Measurements from ENCODE around the gene BICD1.
A peak's percentile ranks its signal among the peaks of the same experiment; 100 is the strongest.

Gene BICD1

GRCh38 chr12:32102234-32102633, 4.4 kb upstream of the BICD1 start:
- H3K27ac Mint-ChIP-seq: no peak overlapping the region
- no peaks in the 10 kb centered on the region for H3K27me3 Mint-ChIP-seq (ENCODE audit: low read depth)
- TF ChIP-seq, protein P1, sequence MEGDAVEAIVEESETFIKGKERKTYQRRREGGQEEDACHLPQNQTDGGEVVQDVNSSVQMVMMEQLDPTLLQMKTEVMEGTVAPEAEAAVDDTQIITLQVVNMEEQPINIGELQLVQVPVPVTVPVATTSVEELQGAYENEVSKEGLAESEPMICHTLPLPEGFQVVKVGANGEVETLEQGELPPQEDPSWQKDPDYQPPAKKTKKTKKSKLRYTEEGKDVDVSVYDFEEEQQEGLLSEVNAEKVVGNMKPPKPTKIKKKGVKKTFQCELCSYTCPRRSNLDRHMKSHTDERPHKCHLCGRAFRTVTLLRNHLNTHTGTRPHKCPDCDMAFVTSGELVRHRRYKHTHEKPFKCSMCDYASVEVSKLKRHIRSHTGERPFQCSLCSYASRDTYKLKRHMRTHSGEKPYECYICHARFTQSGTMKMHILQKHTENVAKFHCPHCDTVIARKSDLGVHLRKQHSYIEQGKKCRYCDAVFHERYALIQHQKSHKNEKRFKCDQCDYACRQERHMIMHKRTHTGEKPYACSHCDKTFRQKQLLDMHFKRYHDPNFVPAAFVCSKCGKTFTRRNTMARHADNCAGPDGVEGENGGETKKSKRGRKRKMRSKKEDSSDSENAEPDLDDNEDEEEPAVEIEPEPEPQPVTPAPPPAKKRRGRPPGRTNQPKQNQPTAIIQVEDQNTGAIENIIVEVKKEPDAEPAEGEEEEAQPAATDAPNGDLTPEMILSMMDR (IDR thresholded peaks at IDR 0.05; ENCODE audit: unreplicated experiment in 3 of 3): no peak
- H3K36me3 Mint-ChIP-seq (ENCODE audit: low read depth): no peaks in the 10 kb centered on the region
- H3K9me3 Mint-ChIP-seq: no peaks in the 10 kb centered on the region
- no peak overlapping the region for H3K4me3 Mint-ChIP-seq
- H3K4me1 Mint-ChIP-seq: peaks cover 11% of the 10 kb centered on the region

- H3K4me3 Mint-ChIP-seq: peak overlapping the region; percentile 57 to 76 (median 71)
- H3K27me3 Mint-ChIP-seq (ENCODE audit: low read depth): no peaks in the 10 kb centered on the region
- H3K27ac Mint-ChIP-seq: peak overlapping the region in 2 of 3 experiments; percentile 37 to 40
- no peaks in the 10 kb centered on the region for H3K9me3 Mint-ChIP-seq
- H3K36me3 Mint-ChIP-seq (ENCODE audit: low read depth): no peaks in the 10 kb centered on the region
- TF ChIP-seq, protein P1 (IDR thresholded peaks at IDR 0.05; ENCODE audit: unreplicated experiment in 3 of 3): no peak
- H3K4me1 Mint-ChIP-seq: peaks cover 24% of the 10 kb centered on the region
These were observed 1.9 kb upstream of the BICD1 start for GRCh38 chr12:32104572-32105355.

- H3K4me3 Mint-ChIP-seq: peak overlapping the region; percentile 86 to 90 (median 90)
- H3K27ac Mint-ChIP-seq: peak overlapping the region; percentile 83 to 94 (median 88)
- TF ChIP-seq, protein P1 (IDR thresholded peaks at IDR 0.05; ENCODE audit: unreplicated experiment in 3 of 3): no peak
- H3K27me3 Mint-ChIP-seq (ENCODE audit: low read depth): no peaks in the 10 kb centered on the region
- H3K36me3 Mint-ChIP-seq (ENCODE audit: low read depth): no peaks in the 10 kb centered on the region
- peaks cover 29% of the 10 kb centered on the region for H3K4me1 Mint-ChIP-seq
- H3K9me3 Mint-ChIP-seq: no peaks in the 10 kb centered on the region
These were observed 596 bp upstream of the BICD1 start for GRCh38 chr12:32105986-32106516.

DNA sequence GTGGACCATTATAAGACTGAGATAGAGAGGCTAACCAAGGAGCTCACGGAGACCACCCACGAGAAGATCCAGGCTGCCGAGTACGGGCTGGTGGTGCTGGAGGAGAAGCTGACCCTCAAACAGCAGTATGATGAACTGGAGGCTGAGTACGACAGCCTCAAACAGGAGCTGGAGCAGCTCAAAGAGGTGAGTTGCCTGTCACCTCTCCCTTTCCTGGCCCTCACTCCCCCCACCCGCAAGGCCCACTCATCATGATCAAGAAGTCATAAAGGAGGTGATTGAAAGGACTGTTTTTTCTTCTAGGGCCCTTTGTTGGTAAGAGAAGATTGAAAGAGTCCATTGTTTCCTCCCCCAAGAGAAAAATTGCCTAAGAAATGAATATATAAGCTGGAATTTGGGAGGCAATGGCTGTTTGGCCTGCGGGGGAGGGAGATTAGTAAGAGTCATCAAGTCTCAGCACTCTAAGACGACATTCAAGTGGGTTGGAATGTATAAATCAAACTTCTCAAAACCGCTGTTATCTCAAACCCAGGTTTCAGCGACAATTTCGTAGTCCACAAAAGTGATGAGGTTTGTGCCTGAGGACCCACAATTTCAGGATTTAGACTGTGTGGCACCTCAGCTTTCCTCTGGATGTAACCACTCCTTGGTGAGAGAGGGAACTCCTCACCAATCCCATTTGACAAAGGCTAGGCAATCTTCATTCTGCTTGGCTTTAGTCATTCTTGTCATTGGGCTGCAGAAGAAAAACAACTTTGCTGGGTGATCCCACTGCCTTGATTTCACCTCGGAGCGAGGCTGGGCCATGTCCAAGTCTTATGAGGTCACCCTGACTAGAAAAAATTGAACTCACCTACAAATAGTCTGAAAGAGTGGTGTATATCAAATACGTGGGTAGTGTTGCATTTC, 966 bp downstream of the BICD1 start:
- H3K4me1 Mint-ChIP-seq: peaks cover 29% of the 10 kb centered on the region
- H3K4me3 Mint-ChIP-seq: peak overlapping the region; percentile 96 to 99 (median 98)
- no peaks in the 10 kb centered on the region for H3K9me3 Mint-ChIP-seq
- peak overlapping the region; percentile 94 to 95 (median 95) for H3K27ac Mint-ChIP-seq
- TF ChIP-seq, protein P1 (IDR thresholded peaks at IDR 0.05; ENCODE audit: unreplicated experiment in 3 of 3): no peak
- H3K36me3 Mint-ChIP-seq (ENCODE audit: low read depth): peaks cover 4% of the 10 kb centered on the region
- H3K27me3 Mint-ChIP-seq (ENCODE audit: low read depth): no peaks in the 10 kb centered on the region

DNA sequence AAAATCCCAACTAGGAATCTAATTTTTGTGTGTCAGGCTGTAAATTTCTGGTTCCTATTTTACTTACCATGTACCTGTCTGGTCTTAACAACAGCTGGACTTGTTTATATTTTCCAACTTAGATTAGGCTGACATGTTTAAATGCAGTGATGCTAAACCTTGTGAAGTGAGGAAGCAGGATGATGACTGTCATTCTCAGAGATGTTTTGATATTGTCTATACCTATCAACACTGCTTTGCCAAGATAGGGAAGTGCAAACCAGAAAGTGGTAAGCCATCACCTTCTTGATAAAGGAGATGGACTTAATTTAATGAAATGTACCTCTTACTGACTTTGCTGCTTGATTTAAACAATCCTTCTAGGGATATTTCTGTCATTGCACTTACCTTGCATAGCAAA, 2.1 kb downstream of the BICD1 start:
- TF ChIP-seq, protein P1 (IDR thresholded peaks at IDR 0.05; ENCODE audit: unreplicated experiment in 3 of 3): no peak
- Mint-ChIP-seq H3K27me3 (ENCODE audit: low read depth) (no peaks in the 10 kb centered on the region), H3K4me1 (peaks cover 29% of the 10 kb centered on the region), H3K4me3 (peak overlapping the region; percentile 72 to 84 (median 84)), H3K9me3 (no peaks in the 10 kb centered on the region), H3K36me3 (ENCODE audit: low read depth) (peaks cover 8% of the 10 kb centered on the region), H3K27ac (peak overlapping the region; percentile 49 to 94 (median 74))

Data from nephron (organoid).